ENCODE measurements around the gene CDK14. TPM values are rescaled to one million over a fixed set of nuclear protein-coding genes. Genes with fewer than 3 reads are reported as not detected.

CDK14 gene
- total and polyA plus RNA-seq, 11 donors: 2.9 to 37.7 (median 21.3) TPM

DNA sequence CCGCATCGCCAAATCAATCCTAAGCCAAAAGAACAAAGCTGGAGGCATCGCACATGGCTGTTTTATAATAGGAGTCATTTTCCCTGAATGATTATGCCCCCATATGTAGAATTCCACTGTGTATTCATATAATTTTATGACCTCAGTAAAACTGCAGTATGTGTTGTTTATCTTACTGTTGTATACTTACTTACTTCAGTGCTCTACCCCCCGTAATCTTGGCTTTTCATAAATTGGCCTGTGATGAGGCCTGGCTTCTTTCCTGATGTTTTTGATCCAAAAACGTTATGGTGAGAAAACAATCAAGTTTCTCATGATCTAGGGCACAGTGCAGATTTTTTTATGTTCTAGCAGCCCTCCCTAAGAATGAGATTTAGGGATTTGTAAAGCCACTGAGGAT lies 361.8 kb downstream of the CDK14 start:
- Histone ChIP-seq H3K4me1 (peaks cover 0 to 23% (median 6%) of the 10 kb centered on the region in 12 donors), H3K4me3 (no peak overlapping the region), H3K27ac (no peak overlapping the region), H3K36me3 (no peaks in the 10 kb centered on the region), H3K27me3 (no peaks in the 10 kb centered on the region), H3K9me3 (no peaks in the 10 kb centered on the region)
- 78 to 81% (median 80%) methylated on average over 5 of the region's 5 CpGs for WGBS, 4 donors
- DNase-seq (no peak), ATAC-seq (no peak)
- intact Hi-C loops (cut with DNase I): no loop called here
- TF ChIP-seq, protein P1, sequence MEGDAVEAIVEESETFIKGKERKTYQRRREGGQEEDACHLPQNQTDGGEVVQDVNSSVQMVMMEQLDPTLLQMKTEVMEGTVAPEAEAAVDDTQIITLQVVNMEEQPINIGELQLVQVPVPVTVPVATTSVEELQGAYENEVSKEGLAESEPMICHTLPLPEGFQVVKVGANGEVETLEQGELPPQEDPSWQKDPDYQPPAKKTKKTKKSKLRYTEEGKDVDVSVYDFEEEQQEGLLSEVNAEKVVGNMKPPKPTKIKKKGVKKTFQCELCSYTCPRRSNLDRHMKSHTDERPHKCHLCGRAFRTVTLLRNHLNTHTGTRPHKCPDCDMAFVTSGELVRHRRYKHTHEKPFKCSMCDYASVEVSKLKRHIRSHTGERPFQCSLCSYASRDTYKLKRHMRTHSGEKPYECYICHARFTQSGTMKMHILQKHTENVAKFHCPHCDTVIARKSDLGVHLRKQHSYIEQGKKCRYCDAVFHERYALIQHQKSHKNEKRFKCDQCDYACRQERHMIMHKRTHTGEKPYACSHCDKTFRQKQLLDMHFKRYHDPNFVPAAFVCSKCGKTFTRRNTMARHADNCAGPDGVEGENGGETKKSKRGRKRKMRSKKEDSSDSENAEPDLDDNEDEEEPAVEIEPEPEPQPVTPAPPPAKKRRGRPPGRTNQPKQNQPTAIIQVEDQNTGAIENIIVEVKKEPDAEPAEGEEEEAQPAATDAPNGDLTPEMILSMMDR (IDR thresholded peaks at IDR 0.05): no peak
- no peak for TF ChIP-seq POLR2A (IDR thresholded peaks at IDR 0.05)

- DNase-seq: no peak
- no peak for ATAC-seq
Measured at GRCh38 chr7:90958647-90959046, 362.5 kb downstream of the CDK14 start.

DNA sequence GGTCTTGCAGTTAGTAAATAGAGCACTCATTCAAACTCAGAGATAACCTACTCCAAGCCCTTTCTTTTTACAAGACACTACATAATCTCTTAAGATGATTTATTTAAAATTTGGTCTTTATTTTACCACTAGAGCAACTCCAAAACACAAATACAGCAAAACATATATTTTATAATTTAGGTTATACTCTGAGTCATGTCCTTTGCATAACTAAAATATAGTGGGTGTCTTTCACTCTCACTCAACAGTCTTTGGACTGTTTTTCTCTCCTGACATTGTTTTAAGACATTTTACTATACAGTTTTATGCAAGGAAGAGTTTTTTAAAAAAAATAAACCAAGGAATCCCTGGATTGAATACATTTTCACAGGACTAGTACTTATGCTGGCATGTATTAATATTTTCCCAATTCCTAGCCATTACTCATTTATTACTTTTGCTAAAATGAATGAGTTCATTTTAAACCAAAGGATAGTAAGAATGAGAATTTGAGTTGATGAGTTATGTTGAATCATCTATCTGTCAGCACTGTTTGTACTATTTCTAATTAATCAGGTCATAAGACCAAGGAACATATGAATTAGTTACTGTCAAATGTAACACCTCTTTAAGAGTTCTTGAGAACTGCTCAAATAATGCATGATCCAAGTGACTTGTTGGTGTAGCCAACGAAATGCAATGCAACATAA lies 365.1 kb downstream of the CDK14 start:
- H3K27me3 ChIP-seq: no peaks in the 10 kb centered on the region
- H3K4me3 ChIP-seq: no peak overlapping the region
- WGBS, 4 donors: 81 to 96% (median 83%) methylated on average over 1 of the region's 1 CpG
- H3K4me1 ChIP-seq: peaks cover 0 to 23% (median 6%) of the 10 kb centered on the region in 12 donors
- ATAC-seq (no peak), DNase-seq (no peak)
- H3K27ac ChIP-seq: no peak overlapping the region
- TF ChIP-seq, protein P1 (IDR thresholded peaks at IDR 0.05): no peak
- no peak for TF ChIP-seq POLR2A (IDR thresholded peaks at IDR 0.05)
- no peaks in the 10 kb centered on the region for H3K9me3 ChIP-seq
- no peaks in the 10 kb centered on the region for H3K36me3 ChIP-seq
- intact Hi-C loops (cut with DNase I): no loop called here

More at GRCh38 chr7:90958647-90959046, 362.5 kb downstream of the CDK14 start:
- Histone ChIP-seq H3K4me1 (peaks cover 0 to 23% (median 6%) of the 10 kb centered on the region in 12 donors), H3K27ac (no peak overlapping the region), H3K36me3 (no peaks in the 10 kb centered on the region), H3K4me3 (no peak overlapping the region), H3K27me3 (no peaks in the 10 kb centered on the region), H3K9me3 (no peaks in the 10 kb centered on the region)
- TF ChIP-seq, protein P1 (IDR thresholded peaks at IDR 0.05): no peak
- TF ChIP-seq POLR2A (IDR thresholded peaks at IDR 0.05): no peak
- WGBS, 4 donors: 57 to 87% (median 77%) methylated on average over 2 of the region's 2 CpGs
- intact Hi-C loops (cut with DNase I): no loop called here

DNA sequence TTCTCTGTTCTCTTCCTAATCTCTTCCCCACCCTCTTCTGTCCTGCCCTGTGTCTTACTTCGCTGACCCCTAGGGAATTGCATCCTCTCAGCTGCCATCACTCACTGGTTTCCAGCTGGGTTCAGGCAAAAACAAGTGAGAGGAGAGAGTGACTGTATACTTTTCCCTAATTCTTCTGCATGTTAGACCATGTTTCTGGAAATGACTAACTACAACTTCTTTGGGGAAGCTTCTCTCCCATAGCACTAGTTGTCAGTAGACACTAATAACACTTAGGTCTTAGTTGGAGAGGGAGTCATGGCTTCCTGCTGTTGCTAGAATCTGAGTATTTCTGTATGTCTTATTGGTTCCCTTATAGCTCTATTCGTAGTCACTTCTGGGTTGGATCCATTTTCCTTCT lies 369.1 kb downstream of the CDK14 start:
- WGBS, 4 donors: 72 to 81% (median 76%) methylated on average over 2 of the region's 2 CpGs
- DNase-seq (no peak), ATAC-seq (peak in 1 of 4 donors; percentile 22)

More for the DNA sequence above, 369.1 kb downstream of the CDK14 start:
- H3K27me3 ChIP-seq: no peaks in the 10 kb centered on the region
- no peaks in the 10 kb centered on the region for H3K36me3 ChIP-seq
- no peaks in the 10 kb centered on the region for H3K9me3 ChIP-seq
- H3K27ac ChIP-seq: no peak overlapping the region
- intact Hi-C loops (cut with DNase I): no loop called here
- peaks cover 0 to under 1% (median 0%) of the 10 kb centered on the region in 12 donors for H3K4me1 ChIP-seq
- H3K4me3 ChIP-seq: no peak overlapping the region
- TF ChIP-seq POLR2A (IDR thresholded peaks at IDR 0.05): no peak
- TF ChIP-seq, protein P1 (IDR thresholded peaks at IDR 0.05): no peak

Data from heart left ventricle (tissue), 16 donors.